Mesothelial cell of epicardium (in vitro differentiated cells): ENCODE results near the gene ADARB2. TPM values are rescaled to one million over a fixed set of nuclear protein-coding genes. Genes with fewer than 3 reads are reported as not detected.

ENCODE experiments used
- DNase-seq, 2 experiments: peaks; one replicate each; pipeline ENCODE4 v3.0.0; 2021; ENCODE audit warnings: low spot score in 2 of 2; ENCODE audit not compliant: unreplicated experiment in 2 of 2
- H3K27ac Mint-ChIP-seq: 2 replicates; pipeline ENCODE4 v1.8.0; 2021; ENCODE audit warnings: mixed read lengths
- H3K27me3 Mint-ChIP-seq: 2 replicates; pipeline ENCODE4 v1.8.0; 2021; ENCODE audit warnings: low read depth, mixed read lengths
- H3K36me3 Mint-ChIP-seq: 2 replicates; pipeline ENCODE4 v1.8.0; 2021; ENCODE audit warnings: mixed read lengths
- H3K4me1 Mint-ChIP-seq: 2 replicates; pipeline ENCODE4 v1.8.0; 2021; ENCODE audit warnings: mixed read lengths
- H3K4me3 Mint-ChIP-seq: 2 replicates; pipeline ENCODE4 v1.8.0; 2021; ENCODE audit warnings: mild to moderate bottlenecking, moderate library complexity, mixed read lengths
- H3K9me3 Mint-ChIP-seq: 2 replicates; pipeline ENCODE4 v1.8.0; 2021; ENCODE audit warnings: mixed read lengths
- total RNA-seq: library from RNA; stranded (reverse); gene quantifications from 3 replicates; pipeline ENCODE4 v1.2.1, GENCODE V29; 2021
- TF ChIP-seq, protein P1 (sequence below): fragments of 200-600 bp; sonication (generic); IDR thresholded peaks from one replicate; pipeline ENCODE4 v1.5.0; 2021; ENCODE audit warnings: antibody characterized with exemption; ENCODE audit not compliant: unreplicated experiment

ADARB2 gene
- total RNA-seq, 1 donor from 2014 or later: 0.38 TPM

DNA sequence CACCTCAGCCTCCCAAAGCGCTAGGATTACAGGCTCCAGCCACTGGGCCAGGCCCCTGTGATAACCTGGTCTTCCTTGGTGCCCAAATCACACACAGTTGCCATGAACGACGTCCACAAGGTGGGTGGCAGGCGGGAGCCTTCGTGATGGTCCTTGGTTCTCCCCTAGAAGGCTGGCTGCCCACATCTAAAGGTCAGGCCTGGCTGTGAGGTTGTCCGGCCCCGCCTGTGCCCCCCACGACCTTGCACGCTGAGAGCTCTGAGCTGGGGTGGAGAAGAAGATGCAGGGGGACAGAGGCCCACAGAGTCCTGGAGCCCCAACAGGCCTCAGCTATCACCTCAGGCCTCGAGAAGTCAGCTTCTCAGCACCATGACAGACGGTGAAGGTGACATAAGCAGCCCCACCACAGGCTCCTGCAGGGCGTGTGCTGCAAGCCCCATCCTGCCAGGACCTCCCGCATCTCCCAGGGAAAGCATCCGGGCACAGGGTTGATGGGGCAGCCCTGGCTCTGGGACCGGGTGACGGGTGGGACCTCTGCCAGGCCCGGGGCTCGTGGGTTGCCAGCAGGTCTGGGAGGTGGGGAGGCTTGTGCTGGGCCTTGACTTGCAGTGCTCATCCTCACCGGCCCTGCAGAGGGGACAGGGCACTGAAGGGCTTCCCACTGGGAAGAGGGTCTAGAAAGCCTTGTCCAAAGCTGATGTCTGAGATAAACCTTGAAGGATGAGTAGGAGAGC, 463.8 kb downstream of the ADARB2 start:
- H3K4me3 Mint-ChIP-seq: no peak overlapping the region
- peaks cover 3% of the 10 kb centered on the region for H3K4me1 Mint-ChIP-seq
- peaks cover 4% of the 10 kb centered on the region for H3K9me3 Mint-ChIP-seq
- peaks cover 34% of the 10 kb centered on the region for H3K27me3 Mint-ChIP-seq
- no peak overlapping the region for H3K27ac Mint-ChIP-seq
- TF ChIP-seq, protein P1, sequence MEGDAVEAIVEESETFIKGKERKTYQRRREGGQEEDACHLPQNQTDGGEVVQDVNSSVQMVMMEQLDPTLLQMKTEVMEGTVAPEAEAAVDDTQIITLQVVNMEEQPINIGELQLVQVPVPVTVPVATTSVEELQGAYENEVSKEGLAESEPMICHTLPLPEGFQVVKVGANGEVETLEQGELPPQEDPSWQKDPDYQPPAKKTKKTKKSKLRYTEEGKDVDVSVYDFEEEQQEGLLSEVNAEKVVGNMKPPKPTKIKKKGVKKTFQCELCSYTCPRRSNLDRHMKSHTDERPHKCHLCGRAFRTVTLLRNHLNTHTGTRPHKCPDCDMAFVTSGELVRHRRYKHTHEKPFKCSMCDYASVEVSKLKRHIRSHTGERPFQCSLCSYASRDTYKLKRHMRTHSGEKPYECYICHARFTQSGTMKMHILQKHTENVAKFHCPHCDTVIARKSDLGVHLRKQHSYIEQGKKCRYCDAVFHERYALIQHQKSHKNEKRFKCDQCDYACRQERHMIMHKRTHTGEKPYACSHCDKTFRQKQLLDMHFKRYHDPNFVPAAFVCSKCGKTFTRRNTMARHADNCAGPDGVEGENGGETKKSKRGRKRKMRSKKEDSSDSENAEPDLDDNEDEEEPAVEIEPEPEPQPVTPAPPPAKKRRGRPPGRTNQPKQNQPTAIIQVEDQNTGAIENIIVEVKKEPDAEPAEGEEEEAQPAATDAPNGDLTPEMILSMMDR: no peak
- no peak for DNase-seq
- H3K36me3 Mint-ChIP-seq: no peaks in the 10 kb centered on the region

DNA sequence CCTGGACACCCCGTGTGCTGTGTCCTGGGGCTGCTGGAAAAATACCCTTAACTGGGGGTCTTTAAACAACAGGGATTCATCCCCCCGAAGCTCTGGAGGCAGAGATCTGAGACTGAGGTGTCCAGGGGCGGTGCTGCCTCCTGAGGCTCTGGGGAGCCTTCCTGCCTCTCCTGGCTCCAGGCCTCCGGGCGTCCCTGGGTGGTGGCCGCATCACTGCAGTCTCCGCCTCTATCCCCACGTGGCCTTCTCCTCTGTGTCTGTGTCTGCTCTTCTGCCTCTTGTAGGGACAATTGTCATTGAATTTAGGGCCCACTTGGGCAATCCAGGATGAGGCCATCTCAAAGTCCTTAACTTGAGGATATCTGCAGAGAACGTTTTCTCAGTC, 464.6 kb downstream of the ADARB2 start:
- peaks cover 4% of the 10 kb centered on the region for H3K9me3 Mint-ChIP-seq
- no peak overlapping the region for H3K27ac Mint-ChIP-seq
- H3K36me3 Mint-ChIP-seq: no peaks in the 10 kb centered on the region
- H3K4me3 Mint-ChIP-seq: no peak overlapping the region
- TF ChIP-seq, protein P1: no peak
- DNase-seq: no peak
- peaks cover 33% of the 10 kb centered on the region for H3K27me3 Mint-ChIP-seq
- H3K4me1 Mint-ChIP-seq: peaks cover 3% of the 10 kb centered on the region

DNA sequence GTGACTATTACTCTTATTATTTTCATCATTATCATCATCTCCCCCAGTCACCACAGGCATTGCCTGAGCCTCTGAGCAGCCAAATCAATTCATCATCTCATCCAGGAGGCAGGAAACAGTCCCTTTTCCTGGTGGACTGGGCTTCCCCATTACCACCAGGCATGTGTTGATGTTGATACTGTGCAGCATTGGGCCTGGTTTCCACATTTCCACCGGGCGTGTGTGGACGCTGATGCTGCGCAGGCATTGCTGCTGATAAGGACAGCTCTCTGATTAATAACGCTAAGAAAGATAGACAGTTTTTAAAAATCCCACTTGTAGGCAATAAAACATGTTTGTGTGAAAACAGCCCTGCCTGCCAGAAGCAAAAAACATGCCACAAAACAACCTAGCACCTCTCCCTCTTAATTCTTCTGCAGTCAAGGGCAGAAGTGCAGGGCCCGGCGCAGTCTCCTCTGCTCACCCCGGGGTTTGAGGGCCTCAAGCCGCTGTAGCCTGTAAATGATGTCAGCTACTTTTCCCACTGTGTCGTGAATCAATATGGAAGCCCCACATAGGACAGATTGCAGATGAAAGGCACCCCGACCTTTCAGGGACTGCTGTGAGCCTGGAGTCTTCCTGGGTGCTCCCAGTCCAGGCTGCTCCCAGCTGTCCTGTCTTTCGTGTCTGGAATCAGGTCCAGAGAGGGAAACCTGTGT, 465.1 kb downstream of the ADARB2 start:
- no peak for DNase-seq
- Mint-ChIP-seq H3K9me3 (peaks cover 4% of the 10 kb centered on the region), H3K27me3 (peaks cover 37% of the 10 kb centered on the region), H3K27ac (no peak overlapping the region), H3K4me3 (no peak overlapping the region), H3K4me1 (peaks cover 3% of the 10 kb centered on the region), H3K36me3 (no peaks in the 10 kb centered on the region)
- TF ChIP-seq, protein P1: no peak

DNA sequence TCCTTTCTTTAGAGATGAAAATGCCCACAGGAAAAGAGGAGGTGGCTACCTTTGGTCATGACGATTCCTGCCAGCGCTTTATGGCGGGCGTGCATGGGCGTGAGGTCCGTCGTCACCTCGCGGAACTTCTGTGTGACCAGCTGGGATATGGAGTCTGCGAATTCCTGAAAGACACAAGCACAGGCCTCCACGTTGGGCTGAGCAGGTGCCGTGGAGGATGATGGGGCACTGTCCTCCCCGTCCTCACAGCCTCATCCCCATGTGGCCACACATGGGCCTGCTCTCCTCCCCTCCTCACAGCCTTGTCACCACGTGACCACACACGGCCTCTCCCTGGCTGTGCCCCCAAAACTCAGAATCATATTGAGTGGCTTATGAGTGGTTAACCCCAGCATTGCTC, 466.4 kb downstream of the ADARB2 start:
- DNase-seq: no peak
- TF ChIP-seq, protein P1: no peak
- Mint-ChIP-seq H3K4me3 (no peak overlapping the region), H3K27me3 (peaks cover 36% of the 10 kb centered on the region), H3K9me3 (no peaks in the 10 kb centered on the region), H3K4me1 (peaks cover 3% of the 10 kb centered on the region), H3K27ac (no peak overlapping the region), H3K36me3 (no peaks in the 10 kb centered on the region)

DNA sequence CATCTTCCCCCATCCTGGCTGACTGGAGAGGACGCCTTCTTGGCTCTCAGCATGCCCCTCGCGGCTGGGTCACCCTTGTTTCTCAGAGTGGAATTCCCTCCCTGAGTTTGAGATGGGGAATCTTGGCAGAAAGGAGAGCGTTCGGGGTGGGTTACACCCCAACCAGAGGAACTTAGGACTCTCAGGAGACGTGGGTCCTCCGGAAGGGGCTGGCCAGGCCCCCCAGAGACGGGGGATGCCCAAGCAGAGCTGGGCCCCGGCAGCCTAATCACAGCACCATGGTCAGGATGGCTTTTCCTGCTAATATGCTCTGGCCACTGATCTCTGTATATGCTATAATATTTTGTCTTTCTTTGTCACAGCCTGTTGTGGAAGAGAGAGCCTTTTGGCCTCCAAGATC, 466.8 kb downstream of the ADARB2 start:
- DNase-seq: no peak
- no peaks in the 10 kb centered on the region for H3K36me3 Mint-ChIP-seq
- no peak overlapping the region for H3K4me3 Mint-ChIP-seq
- TF ChIP-seq, protein P1: no peak
- H3K27me3 Mint-ChIP-seq: peaks cover 36% of the 10 kb centered on the region
- peaks cover 3% of the 10 kb centered on the region for H3K4me1 Mint-ChIP-seq
- no peak overlapping the region for H3K27ac Mint-ChIP-seq
- no peaks in the 10 kb centered on the region for H3K9me3 Mint-ChIP-seq
